Measurements from ENCODE around the gene SLC30A1.

Gene SLC30A1

DNA sequence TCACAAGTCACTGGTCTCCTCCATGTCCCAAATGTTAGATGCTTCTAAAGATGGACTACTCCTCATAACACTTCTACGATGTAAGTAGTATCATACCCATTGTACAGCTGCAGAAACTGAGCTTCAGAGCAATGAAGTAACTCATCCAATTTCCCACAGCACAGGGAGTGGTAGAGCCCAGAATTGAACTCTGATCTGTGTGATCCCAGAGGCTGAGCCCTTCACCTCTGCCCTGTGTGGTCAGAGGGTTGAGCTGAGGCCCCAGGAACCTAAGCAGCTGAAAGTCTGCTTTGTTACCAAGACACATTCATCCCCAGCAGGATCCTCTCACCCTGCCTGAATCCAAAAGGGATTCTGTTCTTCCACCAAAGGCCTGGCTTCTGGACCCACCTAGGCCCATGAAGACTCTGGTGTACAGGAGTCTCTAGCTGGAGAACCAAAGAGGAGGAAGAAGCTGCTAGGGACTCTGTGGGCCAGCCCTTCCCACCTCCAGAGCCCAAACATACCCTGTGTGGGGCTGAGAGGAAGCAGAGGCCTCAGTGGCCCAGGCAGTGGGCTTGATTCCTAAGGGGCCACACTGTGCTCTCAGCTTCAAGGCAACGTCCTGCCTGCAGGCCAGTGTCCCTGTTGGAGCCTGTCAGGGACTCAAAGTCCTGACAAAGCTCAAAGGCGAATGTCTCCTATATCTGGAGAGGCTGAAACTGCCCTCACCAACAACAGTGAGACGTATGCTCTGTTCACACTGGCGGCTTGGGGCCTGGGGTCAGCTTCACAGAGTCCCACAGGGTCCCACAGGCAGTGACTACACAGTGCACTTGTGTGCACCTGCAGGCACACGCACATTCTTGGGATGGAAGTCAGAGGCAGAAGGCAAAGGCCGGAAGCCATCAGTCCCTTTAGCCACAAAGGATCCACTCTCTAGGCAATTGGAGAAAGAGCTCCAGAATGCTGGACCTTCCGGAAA, 40.4 kb upstream of the SLC30A1 start:
- TF ChIP-seq, protein P1, sequence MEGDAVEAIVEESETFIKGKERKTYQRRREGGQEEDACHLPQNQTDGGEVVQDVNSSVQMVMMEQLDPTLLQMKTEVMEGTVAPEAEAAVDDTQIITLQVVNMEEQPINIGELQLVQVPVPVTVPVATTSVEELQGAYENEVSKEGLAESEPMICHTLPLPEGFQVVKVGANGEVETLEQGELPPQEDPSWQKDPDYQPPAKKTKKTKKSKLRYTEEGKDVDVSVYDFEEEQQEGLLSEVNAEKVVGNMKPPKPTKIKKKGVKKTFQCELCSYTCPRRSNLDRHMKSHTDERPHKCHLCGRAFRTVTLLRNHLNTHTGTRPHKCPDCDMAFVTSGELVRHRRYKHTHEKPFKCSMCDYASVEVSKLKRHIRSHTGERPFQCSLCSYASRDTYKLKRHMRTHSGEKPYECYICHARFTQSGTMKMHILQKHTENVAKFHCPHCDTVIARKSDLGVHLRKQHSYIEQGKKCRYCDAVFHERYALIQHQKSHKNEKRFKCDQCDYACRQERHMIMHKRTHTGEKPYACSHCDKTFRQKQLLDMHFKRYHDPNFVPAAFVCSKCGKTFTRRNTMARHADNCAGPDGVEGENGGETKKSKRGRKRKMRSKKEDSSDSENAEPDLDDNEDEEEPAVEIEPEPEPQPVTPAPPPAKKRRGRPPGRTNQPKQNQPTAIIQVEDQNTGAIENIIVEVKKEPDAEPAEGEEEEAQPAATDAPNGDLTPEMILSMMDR (conservative IDR thresholded peaks at IDR 0.05): no peak
- no peak overlapping the region for H3K27ac ChIP-seq

DNA sequence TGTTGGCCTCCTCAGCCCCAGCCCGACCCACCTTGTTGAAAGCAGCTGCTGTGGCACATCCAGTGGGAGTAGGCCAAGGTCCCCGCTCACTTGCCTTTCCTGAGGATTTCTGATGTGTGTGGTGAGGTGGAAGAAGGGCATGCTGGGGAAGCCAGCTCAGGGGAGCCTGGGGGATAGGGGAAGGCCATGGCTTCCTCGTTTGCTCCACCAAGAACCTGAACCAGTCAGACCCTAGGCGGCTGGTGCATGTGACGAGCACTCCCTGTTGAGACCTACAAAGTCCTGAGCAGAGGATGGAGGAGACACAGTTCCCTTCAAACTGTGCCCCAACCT, 38.0 kb upstream of the SLC30A1 start:
- H3K27ac ChIP-seq: no peak overlapping the region
- TF ChIP-seq, protein P1 (conservative IDR thresholded peaks at IDR 0.05): no peak

DNA sequence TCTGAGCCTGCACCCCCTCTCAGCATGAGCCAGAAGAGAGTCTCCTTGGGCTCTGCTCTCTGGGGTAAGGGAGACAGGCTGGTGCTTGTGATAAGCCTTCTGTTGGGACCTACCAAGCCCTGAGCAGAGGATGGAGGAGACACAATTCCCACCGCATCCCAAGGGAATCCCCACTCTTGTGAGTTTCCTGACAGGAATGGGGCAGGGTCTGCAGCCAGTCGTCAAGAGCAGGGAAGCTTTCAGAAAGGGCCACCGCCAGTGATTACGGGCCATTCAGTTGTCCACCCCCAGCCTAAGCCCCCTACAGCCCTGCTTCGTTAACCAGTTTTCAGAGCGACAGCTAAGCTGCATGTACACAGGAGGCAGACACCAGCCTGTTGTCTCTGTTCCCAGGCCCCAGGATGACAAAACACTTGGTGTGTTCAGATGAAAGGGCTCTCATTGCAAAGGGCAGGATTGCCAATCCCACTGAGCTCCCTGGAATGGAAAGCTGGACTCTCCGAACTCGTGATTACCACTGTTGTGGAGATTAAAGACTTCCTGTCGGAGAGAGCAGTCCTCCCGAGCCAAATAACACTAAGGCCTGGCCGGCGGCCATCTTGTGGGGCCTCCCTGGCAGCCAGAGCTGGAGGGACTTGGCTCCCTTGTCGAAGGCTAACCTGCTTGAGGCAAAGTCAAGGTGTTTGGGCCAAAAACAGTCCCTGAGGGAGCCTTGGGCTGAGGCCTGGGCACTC, 37.4 kb upstream of the SLC30A1 start:
- H3K27ac ChIP-seq: no peak overlapping the region
- TF ChIP-seq, protein P1 (conservative IDR thresholded peaks at IDR 0.05): no peak

DNA sequence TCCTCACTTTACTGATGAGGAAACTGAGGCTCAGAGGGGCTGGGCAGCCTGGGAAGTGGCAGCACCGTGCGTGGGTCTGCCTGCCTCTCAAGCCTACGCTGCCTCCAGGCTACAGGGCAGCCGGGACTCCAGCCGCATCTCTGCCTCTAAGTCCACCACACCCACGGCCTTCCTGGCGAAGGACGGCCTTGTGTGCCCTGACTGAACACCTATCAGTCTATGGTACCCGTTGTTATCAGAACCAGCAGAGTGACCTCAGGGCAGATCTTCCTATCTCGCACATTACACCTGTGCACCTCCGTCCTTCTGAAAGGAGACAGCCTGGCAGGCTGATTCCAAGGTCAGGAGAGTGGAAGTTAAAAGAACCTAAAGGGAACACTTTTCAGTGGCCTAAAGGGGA, 35.7 kb upstream of the SLC30A1 start:
- no peak overlapping the region for H3K27ac ChIP-seq

DNA sequence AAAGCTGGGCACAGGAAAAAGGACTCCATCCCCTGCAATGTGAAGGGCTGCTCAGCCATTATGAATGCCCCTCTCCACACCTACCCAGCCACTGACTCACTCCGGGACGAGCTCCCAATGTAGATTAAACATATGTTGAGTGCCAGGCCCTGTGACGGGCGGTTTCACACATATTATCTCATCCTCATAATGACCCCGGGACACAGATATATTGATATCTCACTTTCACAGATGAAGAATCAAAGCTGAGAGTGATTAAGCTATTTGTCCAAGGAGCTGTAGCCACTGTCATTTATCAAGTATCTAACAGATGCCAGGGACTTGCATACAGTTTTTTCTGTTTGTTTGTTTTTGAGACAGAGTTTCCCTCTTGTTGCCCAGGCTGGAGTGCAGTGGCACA, 35.0 kb upstream of the SLC30A1 start:
- no peak overlapping the region for H3K27ac ChIP-seq
- TF ChIP-seq, protein P1 (conservative IDR thresholded peaks at IDR 0.05): no peak

More for the DNA sequence above, 35.7 kb upstream of the SLC30A1 start:
- TF ChIP-seq, protein P1 (conservative IDR thresholded peaks at IDR 0.05): no peak

DNA sequence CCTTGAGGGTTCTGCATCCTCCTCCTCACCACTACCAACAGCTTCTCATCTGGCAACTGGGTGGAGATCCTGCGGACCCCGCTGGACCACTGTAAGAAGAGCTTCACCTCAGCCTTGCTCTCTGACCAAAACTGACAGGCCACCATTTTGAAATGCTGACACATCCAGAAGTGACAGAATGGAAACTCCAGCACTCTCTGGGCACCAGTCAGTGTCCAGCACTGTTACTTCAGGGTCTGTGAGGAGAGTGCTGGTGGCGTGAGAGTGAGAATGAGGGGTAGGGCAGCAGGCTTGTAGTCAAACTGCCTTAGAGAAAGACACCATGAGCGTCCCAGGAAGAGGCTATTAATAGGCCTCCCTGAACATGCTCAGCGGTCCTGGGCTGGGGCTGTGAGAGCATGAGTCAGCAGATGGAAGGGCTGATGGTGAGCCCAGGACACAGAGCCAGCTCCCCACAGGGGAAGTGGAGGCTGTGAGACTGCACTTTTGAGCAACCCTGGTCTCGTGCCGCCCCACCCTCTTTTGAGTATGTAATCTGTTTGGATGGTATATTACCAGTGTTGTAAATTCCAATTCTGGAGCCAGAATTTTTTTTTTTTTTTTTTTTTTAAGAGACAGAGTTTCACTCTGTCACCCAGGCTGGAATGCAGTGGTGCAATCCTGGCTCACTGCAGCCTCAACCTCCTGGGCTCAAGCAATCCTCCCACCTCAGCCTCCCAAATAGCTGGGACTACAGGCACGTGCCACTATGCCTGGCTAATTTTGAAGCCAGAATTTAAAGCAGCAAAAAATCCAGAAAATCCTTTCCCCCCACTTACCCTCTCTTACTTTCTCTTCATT, 34.4 kb upstream of the SLC30A1 start:
- TF ChIP-seq, protein P1 (conservative IDR thresholded peaks at IDR 0.05): no peak
- H3K27ac ChIP-seq: no peak overlapping the region

DNA sequence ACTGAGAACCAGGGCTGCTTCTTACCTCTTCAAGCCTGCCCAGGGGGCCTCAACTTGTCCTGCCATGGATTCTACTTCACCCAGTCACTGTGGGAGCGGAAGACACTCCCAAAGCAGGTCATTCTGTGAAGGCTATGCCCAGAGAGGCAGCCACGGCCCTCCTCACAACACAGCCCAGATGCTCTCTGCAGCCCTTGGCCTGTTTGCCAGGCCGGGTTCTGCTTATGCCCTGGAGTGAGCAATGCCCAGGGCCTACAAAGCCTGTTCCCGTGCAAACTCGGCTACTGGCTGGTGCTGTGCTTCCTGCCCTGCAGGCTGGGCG, 33.8 kb upstream of the SLC30A1 start:
- TF ChIP-seq, protein P1 (conservative IDR thresholded peaks at IDR 0.05): no peak

More for the DNA sequence above, 33.8 kb upstream of the SLC30A1 start:
- no peak overlapping the region for H3K27ac ChIP-seq
